Peyer's patch (tissue), 4 donors: ENCODE results near the gene SIN3B.

Experiments used
- POLR2A ChIP-seq, 2 donors: fragments of 450-650 bp; IDR thresholded peaks; one replicate each; pipeline ENCODE4 v1.5.1; 2017; ENCODE audit warnings: antibody characterized with exemption in 2 of 2, mild to moderate bottlenecking in 2 of 2, moderate library complexity in 2 of 2
- TF ChIP-seq, protein P1 (sequence below), 6 experiments: fragments of 450-650 bp in 4 of 6; fragments of 200-600 bp in 2 of 6; sonication (generic) in 1 of 6; IDR thresholded peaks; one replicate each; pipeline ENCODE4 v1.5.1; 2017 to 2019; ENCODE audit warnings: antibody characterized with exemption in 6 of 6, mild to moderate bottlenecking in 3 of 6, moderate library complexity in 1 of 6

DNA sequence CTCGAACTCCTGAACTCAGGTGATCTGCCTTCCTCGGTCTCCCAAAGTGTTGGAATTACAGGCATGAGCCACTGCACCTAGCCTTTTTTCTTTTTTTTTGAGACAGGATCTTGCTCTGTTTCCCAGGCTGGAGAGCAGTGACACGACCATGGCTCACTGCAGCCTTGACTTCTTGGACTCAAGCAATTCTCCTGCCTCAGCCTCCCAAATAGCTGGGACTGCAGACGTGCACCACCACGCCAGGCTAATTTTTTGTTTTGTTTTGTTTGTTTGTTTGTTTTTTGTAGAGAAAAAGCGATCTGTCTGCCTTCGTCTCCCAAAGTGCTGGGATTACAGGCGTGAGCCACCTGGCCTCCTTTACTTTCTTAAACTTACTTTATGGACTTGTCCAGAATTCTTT, 6.5 kb upstream of the SIN3B start:
- TF ChIP-seq, protein P1, sequence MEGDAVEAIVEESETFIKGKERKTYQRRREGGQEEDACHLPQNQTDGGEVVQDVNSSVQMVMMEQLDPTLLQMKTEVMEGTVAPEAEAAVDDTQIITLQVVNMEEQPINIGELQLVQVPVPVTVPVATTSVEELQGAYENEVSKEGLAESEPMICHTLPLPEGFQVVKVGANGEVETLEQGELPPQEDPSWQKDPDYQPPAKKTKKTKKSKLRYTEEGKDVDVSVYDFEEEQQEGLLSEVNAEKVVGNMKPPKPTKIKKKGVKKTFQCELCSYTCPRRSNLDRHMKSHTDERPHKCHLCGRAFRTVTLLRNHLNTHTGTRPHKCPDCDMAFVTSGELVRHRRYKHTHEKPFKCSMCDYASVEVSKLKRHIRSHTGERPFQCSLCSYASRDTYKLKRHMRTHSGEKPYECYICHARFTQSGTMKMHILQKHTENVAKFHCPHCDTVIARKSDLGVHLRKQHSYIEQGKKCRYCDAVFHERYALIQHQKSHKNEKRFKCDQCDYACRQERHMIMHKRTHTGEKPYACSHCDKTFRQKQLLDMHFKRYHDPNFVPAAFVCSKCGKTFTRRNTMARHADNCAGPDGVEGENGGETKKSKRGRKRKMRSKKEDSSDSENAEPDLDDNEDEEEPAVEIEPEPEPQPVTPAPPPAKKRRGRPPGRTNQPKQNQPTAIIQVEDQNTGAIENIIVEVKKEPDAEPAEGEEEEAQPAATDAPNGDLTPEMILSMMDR (IDR thresholded peaks at IDR 0.05) = no peak
- no peak for TF ChIP-seq POLR2A (IDR thresholded peaks at IDR 0.05)
